Right lobe of liver (tissue), 6 donors: Measurements from ENCODE around the gene ZNF580. TPM values are rescaled to one million over a fixed set of nuclear protein-coding genes. Genes with fewer than 3 reads are reported as not detected.
A peak's percentile ranks its signal among the peaks of the same experiment; 100 is the strongest.

Experiments
- ATAC-seq, 4 donors: fragments of 200-7000 bp; cut with Tn5 transposase; one replicate each; pipeline ENCODE4 v1.9.1; 2020; ENCODE audit warnings: mild to moderate bottlenecking in 4 of 4, moderate library complexity in 4 of 4
- DNase-seq, 3 donors: peaks; one replicate each; pipeline ENCODE4 v3.0.0-alpha.2; 2020
- H3K27ac ChIP-seq, 3 donors: fragments of 200-600 bp; one replicate each; pipeline ENCODE4 v1.8.0; 2022
- H3K27me3 ChIP-seq, 2 donors: fragments of 200-600 bp; one replicate each; pipeline ENCODE4 v1.8.0; 2022
- H3K36me3 ChIP-seq, 4 donors: fragments of 200-600 bp; sonication (generic) in 1 of 4; one replicate each; pipeline versions ENCODE4 v1.5.1 to v1.8.0; 2017 to 2022; ENCODE audit warnings: control low read depth in 1 of 4
- H3K4me1 ChIP-seq, 4 donors: fragments of 200-600 bp; sonication (generic) in 1 of 4; one replicate each; pipeline versions ENCODE4 v1.5.1 to v1.8.0; 2017 to 2022; ENCODE audit warnings: control low read depth in 1 of 4
- H3K4me3 ChIP-seq, 3 donors: fragments of 200-600 bp; one replicate each; pipeline ENCODE4 v1.8.0; 2022
- H3K9me3 ChIP-seq, 4 donors: fragments of 200-600 bp; sonication (generic) in 1 of 4; one replicate each; pipeline versions ENCODE4 v1.5.1 to v1.8.0; 2017 to 2022; ENCODE audit warnings: control low read depth in 1 of 4
- POLR2A ChIP-seq: fragments of 450-650 bp; IDR thresholded peaks from one replicate; pipeline ENCODE4 v1.6.1; 2017; ENCODE audit warnings: antibody characterized with exemption, mild to moderate bottlenecking
- WGBS: methylation state at CpG from one replicate; pipeline ENCODE4 v1.1.6; 2018; ENCODE audit warnings: low coverage, low lambda C conversion rate; ENCODE audit not compliant: insufficient coverage; ENCODE audit errors: missing lambda C conversion rate; 5-methylcytosine and 5-hydroxymethylcytosine counted together
- intact Hi-C, 2 donors: fragments of 100-400 bp; cut with DNase I; formaldehyde crosslinking; loops; one replicate each; pipeline versions ENCODE4 v1.11.2 to v1.14.1; 2022
- total RNA-seq, 6 experiments: library from RNA; depleted of rRNA in 2 of 6; stranded (reverse); fragments of >200 nt in 2 of 6; fragmentation: NEBNext Ultra II Directional in 3 of 6; extraction: Animal tissue kit (Norgen Biotek cat#: 25700) in 3 of 6; gene quantifications; one replicate each; pipeline versions ENCODE4 v1.1.0 to v1.2.4, GENCODE V29; 2016 to 2023
- TF ChIP-seq, protein P1 (sequence below), 4 donors: fragments of 200-600 bp in 3 of 4; fragments of 450-650 bp in 1 of 4; IDR thresholded peaks; one replicate each; pipeline versions ENCODE4 v1.5.1 to v1.8.0; 2016 to 2022; ENCODE audit warnings: antibody characterized with exemption in 4 of 4, mild to moderate bottlenecking in 2 of 4
- donor health status: DM: no; HTN: yes; CAD: no.
- donor health status: DM: no; HTN: no; CAD: no.
- donor health status: DM: no; HTN: no; CAD: no.
- donor health status: DM: no; HTN: yes; CAD: no.
- donor health status: DM: no; HTN: yes; CAD: no.

Gene ZNF580
- total RNA-seq, 6 experiments from 2014 or later = 5.4 to 11.6 (median 6.5) TPM

DNA sequence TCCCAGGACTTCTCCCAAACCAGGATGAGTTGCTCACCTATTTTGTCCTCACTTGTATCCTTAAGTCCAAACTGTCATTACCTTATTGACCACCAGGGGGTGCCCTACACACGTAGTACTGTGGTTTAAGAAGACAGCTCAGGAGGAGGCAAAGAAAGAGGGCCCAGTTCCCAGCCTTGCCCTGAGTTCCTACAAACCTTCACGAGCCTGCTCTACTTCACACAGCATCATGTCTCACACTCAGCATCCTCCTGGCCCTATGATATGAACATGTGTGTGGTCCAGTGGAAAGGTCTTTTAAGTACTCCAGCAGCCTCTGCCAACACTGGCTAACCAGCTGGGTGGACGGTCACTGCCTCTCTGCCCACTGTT lies 8.4 kb upstream of the ZNF580 start:
- Histone ChIP-seq H3K36me3 (no peaks in the 10 kb centered on the region), H3K4me1 (peaks cover 0 to 26% (median 13%) of the 10 kb centered on the region in 4 donors), H3K27me3 (no peaks in the 10 kb centered on the region), H3K9me3 (no peaks in the 10 kb centered on the region), H3K4me3 (no peak overlapping the region), H3K27ac (no peak overlapping the region)
- intact Hi-C loops = loop anchor here in 1 of 2 donors (5.0 kb wide), 1 partner anchor 115 kb away; no protein-coding TSS in a partner anchor
- TF ChIP-seq, protein P1, sequence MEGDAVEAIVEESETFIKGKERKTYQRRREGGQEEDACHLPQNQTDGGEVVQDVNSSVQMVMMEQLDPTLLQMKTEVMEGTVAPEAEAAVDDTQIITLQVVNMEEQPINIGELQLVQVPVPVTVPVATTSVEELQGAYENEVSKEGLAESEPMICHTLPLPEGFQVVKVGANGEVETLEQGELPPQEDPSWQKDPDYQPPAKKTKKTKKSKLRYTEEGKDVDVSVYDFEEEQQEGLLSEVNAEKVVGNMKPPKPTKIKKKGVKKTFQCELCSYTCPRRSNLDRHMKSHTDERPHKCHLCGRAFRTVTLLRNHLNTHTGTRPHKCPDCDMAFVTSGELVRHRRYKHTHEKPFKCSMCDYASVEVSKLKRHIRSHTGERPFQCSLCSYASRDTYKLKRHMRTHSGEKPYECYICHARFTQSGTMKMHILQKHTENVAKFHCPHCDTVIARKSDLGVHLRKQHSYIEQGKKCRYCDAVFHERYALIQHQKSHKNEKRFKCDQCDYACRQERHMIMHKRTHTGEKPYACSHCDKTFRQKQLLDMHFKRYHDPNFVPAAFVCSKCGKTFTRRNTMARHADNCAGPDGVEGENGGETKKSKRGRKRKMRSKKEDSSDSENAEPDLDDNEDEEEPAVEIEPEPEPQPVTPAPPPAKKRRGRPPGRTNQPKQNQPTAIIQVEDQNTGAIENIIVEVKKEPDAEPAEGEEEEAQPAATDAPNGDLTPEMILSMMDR (IDR thresholded peaks at IDR 0.05) = peak; percentile 84 to 93 (median 86)
- TF ChIP-seq POLR2A = no peak
- WGBS = 0% methylated on average over 2 of the region's 3 CpGs
- DNase-seq (peak in 1 of 3 donors; percentile 88), ATAC-seq (peak; percentile 69 to 82 (median 78))

DNA sequence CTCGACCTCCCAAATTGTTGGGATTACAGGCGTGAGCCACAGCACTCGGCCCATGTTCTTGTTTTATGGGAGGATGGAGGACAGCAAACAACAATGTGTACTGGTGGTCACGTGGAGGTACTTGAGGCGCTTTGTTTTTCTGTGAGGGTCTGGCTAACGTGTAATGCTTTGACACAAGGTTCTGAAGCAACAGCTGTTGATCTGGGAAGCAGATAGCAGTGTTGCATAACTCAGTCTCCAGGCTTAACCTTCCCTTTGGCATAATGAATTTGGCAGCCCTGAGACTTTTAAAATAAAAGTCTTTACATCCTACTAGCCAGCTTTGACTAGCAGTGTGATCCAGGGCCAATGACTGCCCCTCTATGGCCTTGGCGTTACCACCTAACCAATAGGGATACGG lies 6.9 kb upstream of the ZNF580 start:
- TF ChIP-seq POLR2A = no peak
- TF ChIP-seq, protein P1 (IDR thresholded peaks at IDR 0.05) = no peak

DNA sequence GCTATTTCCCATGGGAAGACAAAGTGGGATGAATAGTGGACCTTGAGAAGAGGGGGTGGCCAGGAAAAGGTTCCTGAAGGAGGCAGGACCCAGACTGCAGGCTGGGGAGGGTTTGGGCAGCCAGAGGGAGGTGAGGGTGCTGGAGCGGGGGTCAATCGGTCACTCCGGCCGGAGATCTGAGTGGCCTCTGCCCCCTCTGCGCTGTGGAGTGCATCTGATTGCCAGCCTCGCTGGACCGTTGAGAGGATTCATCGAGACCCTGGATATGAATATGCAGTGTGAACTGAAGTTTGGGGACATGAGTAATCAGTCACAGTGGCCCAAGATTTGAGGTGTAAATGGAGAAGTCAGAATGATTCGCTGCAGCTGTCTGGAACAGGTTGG lies 5.5 kb upstream of the ZNF580 start:
- 0% methylated on average over 7 of the region's 9 CpGs for WGBS
- H3K36me3 ChIP-seq = no peaks in the 10 kb centered on the region
- H3K27me3 ChIP-seq = no peaks in the 10 kb centered on the region
- peak overlapping the region; percentile 90 to 92 (median 90) for H3K27ac ChIP-seq
- peak overlapping the region; percentile 79 to 97 (median 96) for H3K4me3 ChIP-seq
- TF ChIP-seq, protein P1 (IDR thresholded peaks at IDR 0.05) = no peak
- TF ChIP-seq POLR2A = no peak
- H3K4me1 ChIP-seq = peaks cover 0 to 37% (median 19%) of the 10 kb centered on the region in 4 donors
- intact Hi-C loops = loop anchor here in 1 of 2 donors (5.0 kb wide), 1 partner anchor 172 kb away; no protein-coding TSS in a partner anchor
- H3K9me3 ChIP-seq = no peaks in the 10 kb centered on the region
- DNase-seq (no peak), ATAC-seq (peak in 1 of 4 donors; percentile 8)

More for the DNA sequence above, 6.9 kb upstream of the ZNF580 start:
- WGBS = 54% methylated on average over 5 of the region's 8 CpGs
- no peak for DNase-seq
- H3K27me3 ChIP-seq = no peaks in the 10 kb centered on the region
- intact Hi-C loops = loop anchor here in 1 of 2 donors (5.0 kb wide), 1 partner anchor 117 kb away; no protein-coding TSS in a partner anchor
- H3K9me3 ChIP-seq = no peaks in the 10 kb centered on the region
- ATAC-seq = peak in 1 of 4 donors; percentile 17
- no peak overlapping the region for H3K4me3 ChIP-seq
- peaks cover 0 to 26% (median 13%) of the 10 kb centered on the region in 4 donors for H3K4me1 ChIP-seq
- no peaks in the 10 kb centered on the region for H3K36me3 ChIP-seq
- peak overlapping the region in 1 of 3 donors; percentile 90 for H3K27ac ChIP-seq

DNA sequence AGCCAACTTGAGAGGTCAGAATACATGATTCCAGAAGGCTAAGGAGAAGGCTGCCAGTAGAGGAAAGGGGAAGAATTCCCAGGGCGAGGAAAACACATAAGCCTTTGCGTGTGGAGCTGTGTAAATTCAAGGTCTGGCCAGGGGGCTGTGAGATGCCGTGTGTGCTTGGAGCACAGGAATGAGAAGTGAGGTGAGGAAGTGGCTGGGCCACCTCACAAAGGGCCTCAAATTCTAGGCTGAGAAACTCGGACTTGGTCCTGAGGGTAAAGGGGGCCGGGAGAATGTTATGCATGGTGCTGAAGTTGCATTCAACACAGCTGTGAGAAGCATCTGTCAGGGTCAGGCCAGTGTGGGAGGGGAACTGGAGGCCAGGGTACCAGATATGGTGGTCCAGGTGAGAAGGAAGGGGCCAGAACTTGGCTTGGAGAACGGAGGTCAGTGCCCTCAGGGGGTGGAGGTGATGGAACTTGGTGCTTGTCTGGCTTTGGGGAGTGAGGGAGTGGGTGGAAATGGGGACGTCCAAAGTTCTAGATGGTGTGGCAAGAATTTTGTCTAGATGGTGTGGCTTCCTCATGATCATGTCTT lies 4.9 kb upstream of the ZNF580 start:
- H3K4me3 ChIP-seq = peak overlapping the region; percentile 79 to 97 (median 96)
- DNase-seq = no peak
- TF ChIP-seq, protein P1 (IDR thresholded peaks at IDR 0.05) = no peak
- no peak for TF ChIP-seq POLR2A
- no peaks in the 10 kb centered on the region for H3K36me3 ChIP-seq
- no peak for ATAC-seq
- WGBS = 29% methylated on average over 6 of the region's 7 CpGs
- peaks cover 0 to 39% (median 22%) of the 10 kb centered on the region in 4 donors for H3K4me1 ChIP-seq
- H3K9me3 ChIP-seq = no peaks in the 10 kb centered on the region
- peak overlapping the region; percentile 90 to 92 (median 90) for H3K27ac ChIP-seq
- no peaks in the 10 kb centered on the region for H3K27me3 ChIP-seq
- intact Hi-C loops = loop anchor here in 1 of 2 donors (5.0 kb wide), 1 partner anchor 171 kb away; no protein-coding TSS in a partner anchor
